ENCODE results near the gene TSPAN33.

The TSPAN33 gene

GRCh38 chr7:129136887-129137642 lies 7.4 kb upstream of the TSPAN33 start:
- no peak for DNase-seq

GRCh38 chr7:129143724-129144094 lies 798 bp upstream of the TSPAN33 start:
- no peak for DNase-seq

GRCh38 chr7:129144834-129145668 lies 544 bp downstream of the TSPAN33 start:
- DNase-seq, result no peak

DNA sequence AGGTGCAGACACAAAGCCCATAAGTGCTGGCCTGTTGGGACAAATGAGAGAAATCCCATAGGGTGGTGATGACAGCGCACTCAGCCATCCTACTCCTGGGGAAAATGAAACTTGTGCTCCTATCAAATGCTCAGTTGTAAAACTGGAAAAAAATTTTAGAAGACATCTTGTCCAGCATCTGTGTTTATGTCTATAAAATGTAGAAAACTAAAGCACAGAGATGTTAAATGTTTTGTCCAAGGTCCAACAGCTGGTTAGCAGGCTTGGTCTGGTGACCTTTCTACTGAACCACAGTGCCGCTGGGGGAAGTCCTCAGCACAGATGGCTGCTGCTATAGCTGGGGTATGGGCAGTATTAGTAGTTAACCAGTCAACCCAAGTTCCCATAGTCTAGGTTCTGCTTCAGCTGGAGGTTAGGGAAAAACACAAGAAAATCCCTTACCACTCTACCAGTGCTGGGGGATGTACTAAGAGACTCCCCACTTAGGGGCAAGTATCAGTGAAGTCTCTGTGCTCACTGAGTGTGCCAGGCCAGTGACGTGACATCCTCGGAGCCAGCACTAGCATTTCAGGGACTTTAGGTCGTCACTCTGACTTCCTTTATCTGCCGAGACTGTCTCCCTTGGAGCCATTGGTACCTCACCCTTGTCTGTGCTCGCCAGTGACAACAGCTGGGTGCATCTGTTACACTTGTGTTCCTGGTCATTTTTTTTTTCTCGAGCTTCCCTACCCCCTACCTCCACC lies 1.9 kb downstream of the TSPAN33 start:
- no peak for DNase-seq

DNA sequence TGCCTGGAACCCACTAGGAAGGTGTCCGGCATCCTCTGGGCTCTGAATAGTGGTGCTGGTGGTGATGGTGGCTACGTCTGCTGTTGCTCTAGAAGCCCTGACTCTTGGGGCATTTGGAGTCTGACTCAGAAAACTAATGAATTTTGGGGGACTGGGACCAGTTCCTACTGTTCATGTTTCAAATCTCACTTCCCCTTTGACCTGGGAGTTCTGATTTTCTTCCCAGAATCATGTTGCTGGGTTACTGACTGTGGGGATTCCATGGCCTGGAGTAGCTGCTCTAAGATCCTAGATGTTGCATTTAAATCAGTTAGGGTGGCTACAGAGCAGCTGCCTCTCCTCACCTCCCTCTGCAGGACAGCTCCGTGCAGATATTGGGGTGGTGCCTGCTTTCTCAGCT lies 3.2 kb downstream of the TSPAN33 start:
- no peak for DNase-seq

GRCh38 chr7:129149511-129149910 lies 5.0 kb downstream of the TSPAN33 start:
- no peak for DNase-seq

- DNase-seq, result no peak
These were observed 5.9 kb downstream of the TSPAN33 start for GRCh38 chr7:129150199-129150996.

DNA sequence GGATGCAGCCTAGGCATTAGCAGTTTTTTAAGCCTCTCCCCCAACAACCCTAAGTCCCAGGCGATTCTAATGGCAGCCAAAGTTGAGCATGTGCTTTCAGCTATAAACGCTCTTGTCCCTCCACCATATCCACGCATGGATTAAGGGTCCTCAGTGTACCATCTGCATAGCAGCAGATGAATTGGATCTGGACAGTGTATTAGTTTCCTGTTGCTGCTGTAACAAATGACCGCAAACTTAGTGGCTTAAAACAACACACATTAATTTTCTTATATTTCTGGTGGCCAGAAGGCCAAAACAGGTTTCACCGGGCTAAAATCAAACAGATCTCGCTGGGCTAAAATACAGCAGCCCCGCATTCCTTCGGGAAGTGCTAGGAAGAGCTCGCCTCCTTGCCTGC lies 13.1 kb downstream of the TSPAN33 start:
- DNase-seq, result no peak

DNA sequence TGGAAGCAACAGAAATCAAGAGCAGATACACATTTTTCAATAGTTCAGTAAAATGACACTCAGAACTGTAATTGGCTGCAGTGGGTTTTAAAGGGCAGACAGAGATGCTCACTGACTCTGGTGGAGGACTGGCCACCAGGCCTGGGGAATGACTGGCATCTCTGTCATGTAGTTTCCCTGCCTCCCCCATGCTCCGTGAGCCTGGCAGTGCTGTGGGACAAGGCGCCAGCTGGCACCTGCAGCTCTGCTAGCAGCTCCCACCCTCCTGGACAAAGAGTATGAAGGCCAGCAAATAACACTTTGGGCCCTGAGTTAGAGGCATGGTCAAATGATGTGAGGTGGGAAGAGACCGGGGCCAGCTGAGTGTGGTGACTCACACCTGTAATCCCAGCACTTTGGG lies 15.0 kb downstream of the TSPAN33 start:
- DNase-seq, result no peak

- DNase-seq, result no peak
These were observed 15.8 kb downstream of the TSPAN33 start for GRCh38 chr7:129160161-129160905.

GRCh38 chr7:129161524-129162225 lies 17.2 kb downstream of the TSPAN33 start:
- no peak for DNase-seq

DNA sequence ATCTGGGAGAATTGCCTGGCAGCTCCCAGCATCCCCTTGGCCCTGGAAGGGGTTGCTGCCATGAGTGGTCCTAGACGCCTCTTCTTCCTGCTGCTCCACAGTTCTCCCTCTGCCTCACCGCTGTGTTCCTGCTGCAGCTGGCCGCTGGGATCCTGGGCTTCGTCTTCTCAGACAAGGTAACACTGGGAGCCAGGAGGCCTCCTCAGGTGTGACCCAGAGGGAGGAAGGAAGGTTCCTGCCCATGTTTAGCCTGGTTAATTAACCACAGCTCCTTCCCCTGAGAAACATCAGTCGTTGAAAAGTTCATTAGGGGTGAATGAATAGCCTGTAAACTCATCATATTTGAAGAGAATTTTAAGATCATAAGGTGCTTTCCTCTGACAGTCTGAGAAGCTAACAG lies 18.2 kb downstream of the TSPAN33 start:
- no peak for DNase-seq

GRCh38 chr7:129163875-129164544 lies 19.5 kb downstream of the TSPAN33 start:
- no peak for DNase-seq

DNA sequence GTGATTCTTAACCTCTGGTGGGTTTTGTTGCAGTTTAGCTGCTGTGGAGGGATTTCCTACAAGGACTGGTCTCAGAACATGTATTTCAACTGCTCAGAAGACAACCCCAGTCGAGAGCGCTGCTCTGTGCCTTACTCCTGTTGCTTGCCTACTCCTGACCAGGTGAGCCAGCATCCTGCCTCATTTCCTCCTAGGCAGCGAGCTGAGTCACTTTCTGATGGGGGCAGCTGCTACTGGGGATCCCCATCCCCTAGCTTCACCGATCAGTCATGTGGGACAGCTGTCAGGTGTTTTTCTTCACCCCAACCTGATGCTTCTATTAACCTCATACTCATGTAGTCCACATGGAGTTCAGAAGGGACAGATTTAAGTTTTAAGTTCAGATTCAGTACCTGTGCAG lies 22.2 kb downstream of the TSPAN33 start:
- no peak for DNase-seq

DNA sequence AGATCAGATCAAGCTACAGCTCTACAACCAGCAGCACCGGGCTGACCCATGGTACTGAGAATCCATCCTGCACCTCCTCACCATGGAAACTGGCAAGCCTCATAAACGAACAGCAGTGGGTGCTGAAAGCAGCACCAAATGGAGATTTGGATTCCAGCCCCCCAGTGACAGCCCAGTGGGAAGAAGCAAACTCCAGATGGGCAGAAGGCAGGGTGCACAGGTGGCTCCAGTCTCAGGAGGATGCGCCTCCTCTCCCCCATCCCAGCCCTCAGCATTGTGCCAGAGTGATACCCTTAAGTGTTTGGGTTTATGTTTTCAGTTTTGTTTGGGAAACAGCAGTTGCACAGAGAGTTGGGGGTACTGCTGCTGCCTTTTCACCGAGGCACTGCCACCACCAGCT lies 23.3 kb downstream of the TSPAN33 start:
- no peak for DNase-seq

GRCh38 chr7:129168231-129169021 lies 23.9 kb downstream of the TSPAN33 start:
- DNase-seq, result no peak

GRCh38 chr7:129169171-129169671 lies 24.7 kb downstream of the TSPAN33 start:
- DNase-seq, result no peak

GRCh38 chr7:129169686-129170440 lies 25.4 kb downstream of the TSPAN33 start:
- no peak for DNase-seq

GRCh38 chr7:129170441-129171021 lies 26.0 kb downstream of the TSPAN33 start:
- DNase-seq, result no peak
